GM12874 (cell line): Measurements from ENCODE around the gene NFRKB.

Experiments
- CTCF ChIP-seq: IDR thresholded peaks from 2 replicates; pipeline ENCODE4 v1.5.1; 2011; ENCODE audit warnings: low read depth, mild to moderate bottlenecking, control low read depth, low read length, moderate library complexity; ENCODE audit not compliant: insufficient read depth

NFRKB gene

GRCh38 chr11:129895126-129896041, at the start of gene NFRKB:
NFRKB (minus strand) TSS chr11:129895578; CDS start chr11:129892849, 2,729 bp downstream.
- TF ChIP-seq CTCF = no peak

- TF ChIP-seq CTCF = no peak
These were observed 49.3 kb upstream of the NFRKB start for GRCh38 chr11:129944696-129945095.

GRCh38 chr11:129943036-129943435, 47.7 kb upstream of the NFRKB start:
- TF ChIP-seq CTCF = no peak

GRCh38 chr11:129939510-129939909, 44.1 kb upstream of the NFRKB start:
- TF ChIP-seq CTCF = no peak

- TF ChIP-seq CTCF = no peak
These were observed 43.4 kb upstream of the NFRKB start for GRCh38 chr11:129938764-129939163.

- TF ChIP-seq CTCF = no peak
These were observed 42.3 kb upstream of the NFRKB start for GRCh38 chr11:129937592-129938238.

- TF ChIP-seq CTCF = no peak
These were observed 40.3 kb upstream of the NFRKB start for GRCh38 chr11:129935723-129936122.
